Breast epithelium (tissue), 4 donors: ENCODE measurements around the gene PPP4R1. TPM values are rescaled to one million over a fixed set of nuclear protein-coding genes. Genes with fewer than 3 reads are reported as not detected.

Experiments
- DNase-seq, 2 donors: peaks; one replicate each; pipeline ENCODE4 v3.0.0-alpha.2; 2019; ENCODE audit warnings: low spot score in 2 of 2
- H3K27ac ChIP-seq, 2 donors: fragments of 200-600 bp; sonication (generic) in 1 of 2; one replicate each; pipeline ENCODE4 v1.5.1; 2016 to 2019; ENCODE audit warnings: mild to moderate bottlenecking in 1 of 2
- H3K27me3 ChIP-seq, 2 donors: fragments of 200-600 bp; sonication (generic) in 1 of 2; one replicate each; pipeline versions ENCODE4 v1.5.1 to v1.6.0; 2017 to 2019; ENCODE audit warnings: control low read depth in 1 of 2, mild to moderate bottlenecking in 1 of 2
- H3K36me3 ChIP-seq: fragments of 200-600 bp; one replicate; pipeline ENCODE4 v1.5.1; 2019
- H3K4me1 ChIP-seq, 2 donors: fragments of 200-600 bp; sonication (generic); one replicate each; pipeline ENCODE4 v1.5.1; 2016 to 2019; ENCODE audit warnings: control low read depth in 1 of 2
- H3K4me3 ChIP-seq, 3 donors: fragments of 200-600 bp; sonication (generic); 1 replicate in 2 of 3; 2 replicates in 1 of 3; pipeline ENCODE4 v1.5.1; 2016 to 2019; ENCODE audit warnings: mild to moderate bottlenecking in 3 of 3, moderate library complexity in 2 of 3
- H3K9me3 ChIP-seq, 2 donors: fragments of 200-600 bp; sonication (generic) in 1 of 2; one replicate each; pipeline ENCODE4 v1.5.1; 2016 to 2019; ENCODE audit warnings: control low read depth in 1 of 2
- POLR2A ChIP-seq: fragments of 450-650 bp; IDR thresholded peaks from one replicate; pipeline ENCODE4 v1.6.1; 2016; ENCODE audit warnings: antibody characterized with exemption, mild to moderate bottlenecking, moderate library complexity
- POLR2AphosphoS5 ChIP-seq, 3 donors: sonication (generic); formaldehyde crosslinking; IDR thresholded peaks; one replicate each; pipeline ENCODE4 v1.6.1; 2017; ENCODE audit warnings: antibody characterized with exemption in 3 of 3
- intact Hi-C: fragments of 100-400 bp; cut with DNase I; formaldehyde crosslinking; loops from one replicate; pipeline ENCODE4 v1.15.1; 2023; ENCODE audit warnings: low total_unique reads
- total RNA-seq, 3 donors: library from RNA; depleted of rRNA; stranded (reverse); fragments of >200 nt; gene quantifications; one replicate each; pipeline ENCODE4 v1.1.0, GENCODE V29; 2016
- TF ChIP-seq, protein P1 (sequence below), 3 donors: fragments of 450-650 bp; IDR thresholded peaks; one replicate each; pipeline ENCODE4 v1.5.1; 2016 to 2017; ENCODE audit warnings: antibody characterized with exemption in 3 of 3, mild to moderate bottlenecking in 3 of 3, moderate library complexity in 3 of 3

PPP4R1 gene
- total RNA-seq, 3 donors from 2014 or later = 66.7 to 139 (median 93.4) TPM

- H3K27me3 ChIP-seq = no peaks in the 10 kb centered on the region
- no peak for DNase-seq
- H3K27ac ChIP-seq = no peak overlapping the region
- no peak overlapping the region for H3K4me3 ChIP-seq
- TF ChIP-seq POLR2AphosphoS5 (IDR thresholded peaks at IDR 0.05) (no peak), POLR2A (no peak)
- TF ChIP-seq, protein P1, sequence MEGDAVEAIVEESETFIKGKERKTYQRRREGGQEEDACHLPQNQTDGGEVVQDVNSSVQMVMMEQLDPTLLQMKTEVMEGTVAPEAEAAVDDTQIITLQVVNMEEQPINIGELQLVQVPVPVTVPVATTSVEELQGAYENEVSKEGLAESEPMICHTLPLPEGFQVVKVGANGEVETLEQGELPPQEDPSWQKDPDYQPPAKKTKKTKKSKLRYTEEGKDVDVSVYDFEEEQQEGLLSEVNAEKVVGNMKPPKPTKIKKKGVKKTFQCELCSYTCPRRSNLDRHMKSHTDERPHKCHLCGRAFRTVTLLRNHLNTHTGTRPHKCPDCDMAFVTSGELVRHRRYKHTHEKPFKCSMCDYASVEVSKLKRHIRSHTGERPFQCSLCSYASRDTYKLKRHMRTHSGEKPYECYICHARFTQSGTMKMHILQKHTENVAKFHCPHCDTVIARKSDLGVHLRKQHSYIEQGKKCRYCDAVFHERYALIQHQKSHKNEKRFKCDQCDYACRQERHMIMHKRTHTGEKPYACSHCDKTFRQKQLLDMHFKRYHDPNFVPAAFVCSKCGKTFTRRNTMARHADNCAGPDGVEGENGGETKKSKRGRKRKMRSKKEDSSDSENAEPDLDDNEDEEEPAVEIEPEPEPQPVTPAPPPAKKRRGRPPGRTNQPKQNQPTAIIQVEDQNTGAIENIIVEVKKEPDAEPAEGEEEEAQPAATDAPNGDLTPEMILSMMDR (IDR thresholded peaks at IDR 0.05) = no peak
- H3K9me3 ChIP-seq = peaks cover 16 to 19% of the 10 kb centered on the region in 2 donors
- no peaks in the 10 kb centered on the region for H3K4me1 ChIP-seq
- H3K36me3 ChIP-seq = no peaks in the 10 kb centered on the region
- intact Hi-C loops = no loop called here
These were observed 10.0 kb downstream of the PPP4R1 start for GRCh38 chr18:9604348-9604747.

DNA sequence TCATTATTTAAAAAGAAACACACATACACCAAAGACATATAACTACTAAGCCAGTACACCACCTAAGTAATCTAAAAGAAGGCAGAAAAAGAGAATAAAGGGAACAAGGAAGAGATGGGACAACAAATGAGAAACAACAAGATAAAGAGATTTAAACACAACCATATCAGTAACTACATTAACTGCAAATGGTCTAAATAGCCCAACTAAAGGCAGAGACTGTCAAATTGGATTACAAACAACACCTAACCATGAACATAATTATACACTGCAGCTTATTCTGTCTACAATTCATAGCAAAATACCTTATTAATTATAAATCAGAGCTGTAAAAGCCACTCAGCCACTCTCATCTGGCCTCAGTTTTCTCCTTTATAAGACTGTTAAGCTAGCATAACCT is 15.0 kb downstream of the PPP4R1 start:
- no peaks in the 10 kb centered on the region for H3K4me1 ChIP-seq
- intact Hi-C loops = no loop called here
- no peak overlapping the region for H3K27ac ChIP-seq
- H3K27me3 ChIP-seq = no peaks in the 10 kb centered on the region
- H3K4me3 ChIP-seq = no peak overlapping the region
- H3K36me3 ChIP-seq = no peaks in the 10 kb centered on the region
- DNase-seq = no peak
- no peak for TF ChIP-seq POLR2A
- TF ChIP-seq POLR2AphosphoS5 (IDR thresholded peaks at IDR 0.05) = no peak
- TF ChIP-seq, protein P1 (IDR thresholded peaks at IDR 0.05) = no peak
- peaks cover 16 to 26% of the 10 kb centered on the region in 2 donors for H3K9me3 ChIP-seq

DNA sequence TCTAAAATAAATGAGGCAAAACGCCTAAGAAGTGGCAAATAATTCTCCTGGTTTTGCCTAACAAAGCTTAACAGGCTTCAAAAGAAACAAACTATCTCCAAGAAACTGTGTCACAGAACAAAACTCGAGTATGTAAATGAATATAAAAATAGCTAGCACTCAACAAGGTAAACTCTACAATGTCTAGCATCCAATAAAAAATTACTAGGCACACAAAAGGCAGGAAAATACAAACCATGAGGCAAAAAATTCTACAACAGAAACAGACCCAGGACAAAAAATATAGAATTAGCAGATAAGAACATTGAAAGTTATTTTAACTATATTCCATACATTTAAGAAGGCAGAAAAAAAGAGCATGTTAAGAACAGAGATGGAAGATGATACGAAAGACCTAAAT is 16.8 kb downstream of the PPP4R1 start:
- H3K4me3 ChIP-seq = no peak overlapping the region
- H3K9me3 ChIP-seq = peaks cover 16 to 26% of the 10 kb centered on the region in 2 donors
- TF ChIP-seq POLR2AphosphoS5 (IDR thresholded peaks at IDR 0.05) = no peak
- TF ChIP-seq POLR2A = no peak
- TF ChIP-seq, protein P1 (IDR thresholded peaks at IDR 0.05) = no peak
- intact Hi-C loops = no loop called here
- H3K36me3 ChIP-seq = no peaks in the 10 kb centered on the region
- no peaks in the 10 kb centered on the region for H3K27me3 ChIP-seq
- no peak overlapping the region for H3K27ac ChIP-seq
- no peak for DNase-seq
- no peaks in the 10 kb centered on the region for H3K4me1 ChIP-seq

GRCh38 chr18:9596843-9597526 is 17.4 kb downstream of the PPP4R1 start:
- intact Hi-C loops = no loop called here
- H3K9me3 ChIP-seq = peaks cover 16 to 26% of the 10 kb centered on the region in 2 donors
- H3K4me1 ChIP-seq = no peaks in the 10 kb centered on the region
- TF ChIP-seq POLR2AphosphoS5 (IDR thresholded peaks at IDR 0.05) = no peak
- TF ChIP-seq, protein P1 (IDR thresholded peaks at IDR 0.05) = no peak
- DNase-seq = no peak
- H3K27ac ChIP-seq = no peak overlapping the region
- H3K27me3 ChIP-seq = no peaks in the 10 kb centered on the region
- no peak overlapping the region for H3K4me3 ChIP-seq
- no peaks in the 10 kb centered on the region for H3K36me3 ChIP-seq

DNA sequence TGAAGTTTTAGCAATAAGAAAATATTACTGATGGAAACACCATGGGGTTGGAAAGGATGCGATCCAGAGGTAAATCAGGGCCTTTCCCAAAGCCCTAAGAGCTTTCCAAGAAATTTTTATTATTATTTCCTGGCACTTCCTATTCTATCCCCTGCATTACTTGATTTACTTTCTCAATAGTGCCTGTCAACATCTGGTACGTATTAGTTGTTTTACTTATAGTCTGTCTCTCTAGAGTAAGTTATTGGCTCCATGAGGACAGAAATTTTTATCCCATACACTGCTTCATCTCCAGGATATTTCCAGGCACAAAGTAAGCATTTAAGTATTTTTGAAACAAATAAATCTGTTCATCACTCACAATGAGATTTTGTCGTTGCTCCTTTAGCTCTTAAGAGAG is 18.1 kb downstream of the PPP4R1 start:
- Histone ChIP-seq H3K36me3 (no peaks in the 10 kb centered on the region), H3K4me1 (no peaks in the 10 kb centered on the region), H3K9me3 (peaks cover 10 to 26% of the 10 kb centered on the region in 2 donors), H3K4me3 (no peak overlapping the region), H3K27me3 (no peaks in the 10 kb centered on the region), H3K27ac (no peak overlapping the region)
- intact Hi-C loops = no loop called here
- TF ChIP-seq POLR2AphosphoS5 (IDR thresholded peaks at IDR 0.05) (no peak), POLR2A (no peak)
- TF ChIP-seq, protein P1 (IDR thresholded peaks at IDR 0.05) = no peak
- DNase-seq = no peak
